Inflammatory macrophage treated with lipopolysaccharide for 1 hour (primary cell): Measurements from ENCODE around the gene SPOCK3.
"Not testable (repeated sequence)": the region's sequence is repeated elsewhere in the genome, so short reads cannot be mapped to it uniquely, and the experiment has no call there.

Experiments
- DNase-seq, 2 donors: peaks; one replicate each; pipeline ENCODE4 v3.0.0-alpha.2; 2020 to 2022

SPOCK3 gene

GRCh38 chr4:166924424-166924823 is 309.9 kb downstream of the SPOCK3 start:
- no peak for DNase-seq

- no peak for DNase-seq
Measured at GRCh38 chr4:166913926-166914325, 320.4 kb downstream of the SPOCK3 start.

GRCh38 chr4:166903408-166903807 is 330.9 kb downstream of the SPOCK3 start:
- DNase-seq: no peak

- DNase-seq: no peak
Measured at GRCh38 chr4:166902941-166903340, 331.4 kb downstream of the SPOCK3 start.

- DNase-seq: no peak
Measured at GRCh38 chr4:166896254-166896653, 338.0 kb downstream of the SPOCK3 start.

GRCh38 chr4:166895771-166896170 is 338.5 kb downstream of the SPOCK3 start:
- DNase-seq: no peak

- no peak for DNase-seq
Measured at GRCh38 chr4:166887457-166887856, 346.8 kb downstream of the SPOCK3 start.

GRCh38 chr4:166886718-166887117 is 347.6 kb downstream of the SPOCK3 start:
- DNase-seq: no peak

GRCh38 chr4:166882221-166882620 is 352.1 kb downstream of the SPOCK3 start:
- DNase-seq: no peak

GRCh38 chr4:166875821-166876220 is 358.5 kb downstream of the SPOCK3 start:
- DNase-seq: no peak

GRCh38 chr4:166862032-166862431 is 372.3 kb downstream of the SPOCK3 start:
- no peak for DNase-seq

GRCh38 chr4:166850398-166850797 is 383.9 kb downstream of the SPOCK3 start:
- DNase-seq: not testable (repeated sequence)

- no peak for DNase-seq
Measured at GRCh38 chr4:166846939-166847338, 387.4 kb downstream of the SPOCK3 start.

- no peak for DNase-seq
Measured at GRCh38 chr4:166842795-166843261, 391.5 kb downstream of the SPOCK3 start.

GRCh38 chr4:166839615-166840251 is 394.6 kb downstream of the SPOCK3 start:
- no peak for DNase-seq

GRCh38 chr4:166838975-166839614 is 395.2 kb downstream of the SPOCK3 start:
- no peak for DNase-seq

- DNase-seq: no peak
Measured at GRCh38 chr4:166836865-166837264, 397.4 kb downstream of the SPOCK3 start.

GRCh38 chr4:166827629-166828028 is 406.7 kb downstream of the SPOCK3 start:
- DNase-seq: no peak

GRCh38 chr4:166827167-166827566 is 407.1 kb downstream of the SPOCK3 start:
- no peak for DNase-seq

GRCh38 chr4:166823848-166824247 is 410.4 kb downstream of the SPOCK3 start:
- DNase-seq: no peak

GRCh38 chr4:166823126-166823525 is 411.2 kb downstream of the SPOCK3 start:
- DNase-seq: no peak

- no peak for DNase-seq
Measured at GRCh38 chr4:166822386-166822785, 411.9 kb downstream of the SPOCK3 start.

- no peak for DNase-seq
Measured at GRCh38 chr4:166816890-166817289, 417.4 kb downstream of the SPOCK3 start.

GRCh38 chr4:166808380-166808779 is 425.9 kb downstream of the SPOCK3 start:
- DNase-seq: no peak

- DNase-seq: no peak
Measured at GRCh38 chr4:166802346-166802745, 431.9 kb downstream of the SPOCK3 start.
